RWPE1 (cell line): ENCODE data around the gene DPY19L3.
"Not testable (repeated sequence)": the region's sequence is repeated elsewhere in the genome, so short reads cannot be mapped to it uniquely, and the experiment has no call there.

Source experiments
- CTCF ChIA-PET: fragments of 350-600 bp; sonication (Branson Sonifier 250); formaldehyde crosslinking; extraction: SDS; loops from one replicate; lab custom pipeline; 2021; lab: Yijun Ruan, JAX
- POLR2A ChIA-PET: fragments of 400-600 bp; formaldehyde crosslinking; extraction: SDS; loops from one replicate; lab custom pipeline; 2020; ENCODE audit warnings: antibody characterized with exemption; ENCODE audit not compliant: low non-redundant PET; lab: Yijun Ruan, JAX
- DNase-seq: peaks from one replicate; pipeline ENCODE4 v3.0.0; 2012; ENCODE audit warnings: low spot score
- H3K27ac ChIP-seq: fragments of 450-650 bp; 2 replicates; pipeline ENCODE4 v1.5.1; 2017
- CTCF ChIP-seq: fragments of 450-650 bp; conservative IDR thresholded peaks from 2 replicates; pipeline ENCODE4 v1.5.1; 2017; ENCODE audit warnings: low read depth, mild to moderate bottlenecking

The DPY19L3 gene

DNA sequence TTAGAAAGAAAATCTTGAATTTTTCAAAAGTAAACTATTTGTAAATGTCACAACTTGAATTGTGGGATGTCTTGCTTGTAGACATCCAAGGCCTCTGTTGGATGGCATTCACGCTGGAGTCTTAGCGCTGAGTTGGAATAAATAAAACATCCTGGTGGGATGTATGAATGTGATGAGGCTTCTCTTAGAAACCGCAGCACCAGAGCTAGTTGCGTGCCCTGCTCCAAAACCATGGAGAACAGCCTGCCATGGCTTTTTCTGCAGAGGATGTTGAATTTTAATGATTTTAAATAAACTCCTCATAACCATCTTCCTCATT, 70.4 kb downstream of the DPY19L3 start:
- no peak for DNase-seq
- CTCF ChIA-PET = no interaction called here
- POLR2A ChIA-PET = no interaction called here
- no peak for TF ChIP-seq CTCF
- H3K27ac ChIP-seq = no peak overlapping the region

DNA sequence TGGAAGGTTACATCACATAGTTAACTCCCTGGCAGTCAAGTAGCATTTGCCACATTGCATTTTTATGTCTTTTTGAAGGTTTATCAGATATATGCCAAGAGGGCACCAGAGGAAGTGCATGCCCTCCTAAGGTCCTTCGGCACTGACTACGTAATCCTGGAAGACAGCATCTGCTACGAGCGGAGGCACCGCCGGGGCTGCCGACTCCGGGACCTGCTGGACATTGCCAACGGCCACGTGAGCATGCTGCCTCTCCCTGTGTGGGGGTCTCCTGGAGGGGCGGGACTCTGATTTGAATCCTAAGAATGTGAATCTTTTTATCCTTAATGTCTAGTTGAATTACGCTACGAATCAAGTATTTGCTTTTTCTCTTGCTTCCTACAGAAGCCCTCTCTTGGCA, 74.8 kb downstream of the DPY19L3 start:
- no peak overlapping the region for H3K27ac ChIP-seq
- DNase-seq = no peak
- no peak for TF ChIP-seq CTCF
- ChIA-PET CTCF (interaction anchor here (0.7 kb wide), 1 partner anchor 27 kb away, joined by 3 read pairs; no protein-coding TSS in a partner anchor), POLR2A (no interaction called here)

- DNase-seq = no peak
- POLR2A ChIA-PET = no interaction called here
- TF ChIP-seq CTCF = no peak
- H3K27ac ChIP-seq = no peak overlapping the region
- CTCF ChIA-PET = no interaction called here
Observed at GRCh38 chr19:32483574-32483973, 78.0 kb downstream of the DPY19L3 start.

GRCh38 chr19:32489971-32490370, 84.4 kb downstream of the DPY19L3 start:
- DNase-seq = no peak
- CTCF ChIA-PET = interaction anchor here (0.6 kb wide), 1 partner anchor 71 kb away, joined by 4 read pairs; no protein-coding TSS in a partner anchor
- no peak for TF ChIP-seq CTCF
- H3K27ac ChIP-seq = no peak overlapping the region
- POLR2A ChIA-PET = no interaction called here

DNA sequence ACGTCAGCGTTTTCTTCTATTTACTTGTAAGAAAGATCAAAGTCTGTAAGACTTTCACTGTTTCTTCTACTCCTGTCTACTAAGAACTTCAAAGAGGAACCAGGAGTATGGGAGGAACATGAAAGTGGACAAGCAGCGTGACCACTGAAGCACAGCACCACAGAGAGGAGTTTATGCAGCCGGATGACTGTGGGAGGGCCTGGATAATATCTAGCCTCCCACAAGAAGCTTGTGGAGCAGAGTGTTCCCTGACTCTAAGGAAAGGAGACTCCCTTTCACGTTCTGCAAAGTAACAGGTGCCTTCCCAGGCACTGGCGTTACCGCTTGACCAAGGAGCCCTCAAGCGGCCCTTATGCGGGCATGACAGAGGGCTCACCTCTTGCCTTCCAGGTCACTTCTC, 91.8 kb downstream of the DPY19L3 start:
- POLR2A ChIA-PET = no interaction called here
- CTCF ChIA-PET = no interaction called here

DNA sequence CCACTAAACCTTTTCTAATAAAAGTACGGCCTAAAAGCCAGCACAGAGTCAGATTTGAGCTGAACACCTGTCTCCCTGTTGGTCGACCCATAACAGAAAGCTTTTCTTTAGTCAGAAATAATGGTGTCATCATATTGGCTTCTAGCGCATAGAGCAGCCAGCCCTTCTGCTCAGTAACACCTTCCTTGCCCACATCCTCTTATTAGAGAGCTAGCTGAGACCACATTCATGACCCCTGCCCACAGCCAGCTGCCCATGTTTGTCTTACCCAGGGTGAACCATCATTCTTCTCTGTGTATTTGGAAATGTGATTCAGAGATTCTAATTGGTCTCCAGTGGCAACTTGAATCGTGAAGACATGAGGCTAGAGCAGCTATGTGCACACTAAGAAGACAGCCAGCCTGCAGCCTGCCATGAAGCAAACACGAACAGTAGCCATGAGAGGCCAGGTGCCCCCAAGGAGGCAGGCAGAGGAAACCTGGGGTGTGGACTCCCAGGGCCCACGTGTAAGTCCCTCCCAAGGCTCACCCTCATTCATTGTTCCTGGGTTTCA, 93.2 kb downstream of the DPY19L3 start:
- ChIA-PET POLR2A (no interaction called here), CTCF (no interaction called here)
- DNase-seq = no peak
- no peak for TF ChIP-seq CTCF
- no peak overlapping the region for H3K27ac ChIP-seq

More for the DNA sequence above, 91.8 kb downstream of the DPY19L3 start:
- TF ChIP-seq CTCF = no peak
- no peak overlapping the region for H3K27ac ChIP-seq
- DNase-seq = no peak

DNA sequence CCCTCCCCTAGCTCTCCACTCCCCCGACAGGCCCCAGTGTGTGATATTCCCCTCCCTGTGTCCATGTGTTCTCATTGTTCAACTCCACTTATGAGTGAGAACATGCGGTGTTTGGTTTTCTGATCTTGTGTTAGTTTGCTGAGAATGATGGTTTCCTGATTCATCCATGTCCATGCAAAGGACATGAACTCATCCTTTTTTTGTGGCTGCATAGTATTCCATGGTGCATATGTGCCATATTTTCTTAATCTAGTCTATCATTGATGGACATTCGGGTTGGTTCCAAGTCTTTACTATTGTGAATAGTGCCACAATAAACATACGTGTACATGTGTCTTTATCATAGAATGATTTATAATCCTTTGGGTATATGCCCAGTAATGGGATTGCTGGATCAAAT, 106.9 kb downstream of the DPY19L3 start:
- H3K27ac ChIP-seq, DNase-seq, POLR2A ChIA-PET, CTCF ChIA-PET: not testable (repeated sequence)
